C1 segment of cervical spinal cord (tissue), 14 donors: ENCODE data around the gene CHST14.
"Not testable (repeated sequence)": the region's sequence is repeated elsewhere in the genome, so short reads cannot be mapped to it uniquely, and the experiment has no call there.

Source experiments
- DNase-seq, 14 donors: peaks; one replicate each; lab custom pipeline; 2025; lab: John Stamatoyannopoulos, UW

CHST14 gene

DNA sequence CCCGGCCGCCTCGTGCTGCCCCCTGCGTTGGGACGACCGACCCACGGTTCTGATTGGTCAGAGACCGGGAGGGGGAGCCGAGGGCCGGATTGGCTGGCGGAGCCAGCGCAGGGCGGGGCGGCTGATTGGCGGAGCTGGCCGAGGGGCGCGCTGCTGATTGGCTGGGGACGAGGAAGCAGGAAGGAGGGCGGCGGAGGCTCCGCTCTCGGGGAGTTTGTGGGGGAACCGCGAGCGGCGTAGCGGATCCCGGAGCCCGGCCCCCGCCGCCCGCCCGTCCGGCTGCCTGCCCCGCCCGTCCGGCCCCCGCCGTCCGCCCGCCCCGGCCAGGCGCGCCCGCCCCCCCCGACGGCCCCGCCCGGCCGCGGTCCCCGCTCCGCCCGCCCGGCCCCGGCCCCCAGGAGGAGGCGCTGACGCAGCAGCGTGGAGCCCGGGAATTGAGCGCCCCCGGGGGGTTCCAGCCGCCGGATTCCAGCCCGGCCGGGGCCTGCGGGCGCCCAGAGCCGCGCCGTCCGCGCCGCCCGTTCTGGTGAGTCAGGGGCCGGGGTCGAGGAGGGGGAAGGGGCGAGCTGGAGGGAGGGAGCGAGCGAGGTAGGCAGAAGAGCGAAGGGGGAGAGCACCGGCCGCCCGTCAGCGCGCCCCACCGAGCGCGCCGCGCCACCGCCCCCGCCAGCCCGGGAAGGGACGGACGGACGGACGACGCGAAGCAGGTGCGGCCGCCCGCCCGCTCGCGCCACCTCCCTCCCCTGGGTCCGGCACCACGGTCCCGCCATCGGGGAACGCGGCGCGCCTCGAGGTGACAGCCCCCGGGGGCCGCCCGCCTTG lies 29.8 kb upstream of the CHST14 start, which contains the start of gene BAHD1:
Gene BAHD1, plus strand, starts transcription at position 211 of the 822 bp plus-strand sequence. CDS start 17,512 bp downstream, outside the sequence.
- DNase-seq, result peak; percentile 75 to 96 (median 94)

DNA sequence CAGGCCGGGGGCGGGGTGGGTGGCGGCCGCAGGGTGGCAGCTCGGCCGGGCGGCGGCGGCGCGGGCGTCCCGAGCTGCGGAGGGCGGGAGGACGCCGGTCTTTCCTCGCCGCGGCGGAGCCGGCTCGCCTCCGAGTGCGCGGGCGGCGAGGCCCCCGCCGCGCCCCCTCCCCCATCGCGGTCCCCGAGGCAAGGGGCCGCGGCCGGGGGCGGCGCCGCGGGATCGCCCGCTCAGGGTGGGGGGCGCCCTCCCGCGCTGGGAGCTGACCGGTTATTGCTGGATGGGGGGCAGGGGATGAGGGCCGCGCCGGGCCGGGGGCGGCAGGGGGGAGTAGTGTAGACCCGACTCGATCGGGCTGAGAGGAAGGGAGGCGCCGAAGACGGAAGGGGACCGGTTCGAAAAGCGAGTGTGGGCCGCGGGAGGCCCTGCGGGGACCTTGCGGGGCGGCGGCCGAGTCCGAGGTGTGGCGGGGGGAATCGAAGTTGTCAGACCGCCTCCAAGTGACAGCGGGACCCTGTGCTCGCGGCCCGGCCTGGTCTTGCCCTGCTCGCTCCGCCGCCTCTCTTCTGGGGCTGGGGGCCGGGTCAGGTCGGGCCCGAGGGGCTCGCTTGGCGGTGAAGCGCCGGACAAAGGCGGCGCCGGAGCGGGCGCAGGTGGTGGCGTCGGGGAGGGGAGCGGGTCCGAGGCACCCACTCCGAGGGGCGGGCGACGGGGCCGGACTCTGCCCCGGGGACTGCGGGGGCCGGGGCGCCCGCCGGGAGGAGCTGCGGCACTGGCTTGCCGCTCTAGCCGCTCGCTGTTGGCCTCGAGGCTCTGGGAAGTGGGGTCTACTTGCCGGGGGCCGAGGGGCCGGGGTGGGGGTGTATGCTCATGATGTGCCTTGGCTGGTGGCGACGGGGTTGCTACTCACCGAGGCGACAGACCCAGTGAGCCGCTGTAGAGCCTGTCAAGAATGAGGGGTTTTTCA lies 28.9 kb upstream of the CHST14 start:
- peak in 5 of 14 donors; percentile 19 to 44 (median 37) for DNase-seq

DNA sequence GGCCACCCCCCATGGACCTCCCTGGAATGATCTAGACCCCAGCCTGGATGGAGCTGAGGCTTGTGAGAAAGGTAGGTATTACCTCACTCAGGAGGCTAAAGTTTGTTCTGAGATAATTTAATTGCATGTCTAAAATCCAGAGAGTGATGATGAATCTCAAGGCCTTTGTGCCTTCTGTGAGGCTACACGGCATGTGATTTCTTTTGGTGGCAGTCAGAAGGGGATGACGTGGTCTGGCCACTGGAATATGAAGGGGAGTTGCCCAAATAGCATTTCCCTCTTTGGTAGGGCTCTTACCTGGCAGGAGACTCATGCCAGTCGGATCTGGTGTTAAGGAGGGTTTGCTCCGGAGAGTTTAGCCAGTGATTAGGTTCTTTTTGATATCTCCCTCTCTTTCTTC lies 27.5 kb upstream of the CHST14 start:
- DNase-seq, result no peak

DNA sequence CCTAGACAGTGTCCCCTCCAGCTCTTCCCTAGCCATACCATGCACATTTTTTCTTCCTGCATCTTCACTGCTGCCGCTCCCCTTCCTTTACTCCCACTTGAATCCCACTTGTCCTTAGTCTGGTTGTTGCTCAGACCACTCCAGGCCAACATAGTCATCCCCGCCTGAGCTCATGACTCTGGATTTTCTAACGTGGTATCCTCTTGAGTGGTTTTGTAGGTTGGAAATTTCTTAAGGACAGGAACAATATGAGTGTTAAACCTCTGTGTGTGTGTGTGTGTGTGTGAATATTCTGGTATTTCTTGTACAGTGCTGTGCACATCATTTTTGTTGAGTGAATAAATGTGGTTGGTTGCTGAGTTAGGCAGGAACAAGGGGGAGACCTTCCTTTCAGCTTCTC lies 26.9 kb upstream of the CHST14 start:
- DNase-seq, result no peak

DNA sequence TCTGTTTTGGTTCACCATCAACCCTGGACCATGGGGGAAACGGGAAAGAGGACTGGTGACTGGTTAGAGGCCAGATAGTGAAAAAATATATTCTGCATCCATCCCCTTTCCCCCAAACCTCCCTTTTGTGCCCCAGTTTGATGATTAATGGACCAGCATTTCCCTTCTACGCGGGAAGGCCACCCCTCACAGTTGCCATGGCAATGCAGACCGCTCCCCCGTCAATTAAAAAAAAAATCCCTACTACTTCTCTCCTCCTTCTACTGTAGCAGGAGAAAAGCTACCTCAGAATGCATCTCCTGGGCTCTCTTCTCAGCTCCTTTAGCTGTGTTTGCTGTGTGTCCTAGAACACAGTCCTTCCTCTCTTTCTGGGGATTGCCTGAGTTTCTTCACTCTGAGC lies 26.0 kb upstream of the CHST14 start:
- DNase-seq, result no peak

DNA sequence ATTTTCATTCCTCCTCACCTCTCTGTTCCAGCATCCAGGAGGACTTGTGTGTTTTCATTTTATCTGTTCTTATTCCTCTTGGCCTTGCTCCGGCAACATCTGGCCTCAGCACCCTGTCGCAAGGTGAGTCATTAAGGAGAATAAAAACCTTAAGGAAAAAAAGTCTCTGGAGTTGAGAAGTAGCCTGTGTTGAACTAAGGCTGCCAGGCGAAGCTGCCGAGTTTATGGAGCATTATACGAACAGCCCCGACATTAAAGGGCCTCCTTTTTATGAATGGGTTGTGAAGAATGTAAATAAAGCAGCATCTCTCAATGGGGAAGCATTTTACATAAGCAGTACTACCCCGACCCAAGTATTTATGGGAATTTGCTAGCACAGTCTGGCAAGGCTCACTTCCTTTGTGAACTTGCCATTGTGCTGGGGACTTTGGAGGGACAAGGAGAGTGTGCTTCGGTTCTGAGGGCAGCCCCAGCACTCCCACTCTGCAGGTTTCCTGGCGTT lies 25.3 kb upstream of the CHST14 start:
- DNase-seq, result no peak

DNA sequence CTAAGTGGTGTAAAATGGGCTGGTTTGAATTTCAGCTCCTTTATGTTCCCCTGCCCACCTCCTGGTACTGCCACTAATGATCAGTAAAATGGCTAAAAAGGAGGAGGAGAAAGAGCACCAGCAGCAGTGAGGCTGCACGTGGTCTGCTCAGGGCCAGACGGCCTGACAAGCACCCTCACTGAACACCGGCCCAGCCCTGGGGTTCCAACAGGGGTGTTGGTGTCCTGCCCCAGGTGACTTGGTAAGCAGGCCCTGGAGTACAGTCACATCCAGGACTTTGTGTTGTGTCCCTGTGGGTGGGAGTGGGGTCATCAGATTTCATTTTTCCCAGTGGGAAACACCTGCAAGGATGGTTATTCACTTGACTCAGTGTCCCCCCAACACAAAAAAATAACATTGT lies 24.6 kb upstream of the CHST14 start:
- DNase-seq, result no peak

DNA sequence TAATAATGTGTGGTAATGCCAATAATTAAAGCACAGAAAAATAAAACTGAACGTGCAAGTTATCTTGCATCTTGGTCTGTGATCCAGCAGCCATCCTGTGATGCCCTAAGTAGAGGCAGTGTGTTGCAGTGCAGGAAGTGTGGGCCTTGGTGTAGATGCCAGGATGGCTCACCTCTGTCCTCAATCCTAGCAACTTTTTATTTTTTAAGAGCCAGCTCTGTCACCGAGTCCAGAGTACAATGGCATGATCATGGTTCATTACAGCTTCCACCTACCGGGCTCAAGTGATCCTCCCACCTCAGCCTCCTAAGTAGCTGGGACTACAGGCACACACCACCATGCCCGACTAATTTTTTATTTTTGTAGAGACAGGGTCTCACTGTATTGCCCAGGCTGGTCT lies 22.4 kb upstream of the CHST14 start:
- no peak for DNase-seq

DNA sequence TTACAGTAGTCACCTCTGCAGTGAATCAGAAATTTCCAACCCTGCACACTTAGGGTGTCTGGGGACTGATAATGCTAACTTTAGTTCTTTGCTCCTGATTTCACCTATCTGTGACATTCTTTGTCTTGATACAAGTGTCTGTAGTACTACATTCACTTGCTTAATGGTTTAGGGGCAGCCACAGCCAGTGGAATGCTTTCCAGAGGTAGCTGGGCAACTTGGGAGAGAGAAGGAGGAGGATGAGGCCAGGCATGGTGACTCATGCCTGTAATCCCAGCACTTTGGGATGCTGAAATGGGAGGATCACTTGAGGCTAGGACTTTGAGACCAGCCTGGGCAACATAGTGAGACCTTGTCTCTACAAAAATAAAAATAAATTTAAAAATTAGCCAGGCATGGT lies 21.5 kb upstream of the CHST14 start:
- DNase-seq, result no peak

DNA sequence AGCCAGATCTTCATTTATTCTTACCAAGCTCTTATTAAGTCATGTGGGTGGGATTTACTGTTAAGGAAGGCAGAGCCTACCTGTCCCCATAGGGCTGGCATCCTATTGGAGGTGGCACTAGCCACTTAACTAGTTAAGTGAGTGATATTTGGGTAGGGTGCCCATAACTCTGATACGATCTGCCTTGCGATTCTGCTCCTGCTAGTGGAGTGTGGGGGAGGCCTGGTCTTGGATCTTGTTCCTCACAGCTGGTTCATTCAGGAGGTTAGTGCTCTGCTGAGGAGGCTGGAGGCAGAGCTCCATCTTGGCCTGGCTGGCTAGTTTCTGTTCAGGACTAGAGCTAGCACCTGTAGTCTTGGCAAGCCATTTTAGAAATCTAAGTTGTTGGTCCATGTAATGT lies 20.7 kb upstream of the CHST14 start:
- no peak for DNase-seq

DNA sequence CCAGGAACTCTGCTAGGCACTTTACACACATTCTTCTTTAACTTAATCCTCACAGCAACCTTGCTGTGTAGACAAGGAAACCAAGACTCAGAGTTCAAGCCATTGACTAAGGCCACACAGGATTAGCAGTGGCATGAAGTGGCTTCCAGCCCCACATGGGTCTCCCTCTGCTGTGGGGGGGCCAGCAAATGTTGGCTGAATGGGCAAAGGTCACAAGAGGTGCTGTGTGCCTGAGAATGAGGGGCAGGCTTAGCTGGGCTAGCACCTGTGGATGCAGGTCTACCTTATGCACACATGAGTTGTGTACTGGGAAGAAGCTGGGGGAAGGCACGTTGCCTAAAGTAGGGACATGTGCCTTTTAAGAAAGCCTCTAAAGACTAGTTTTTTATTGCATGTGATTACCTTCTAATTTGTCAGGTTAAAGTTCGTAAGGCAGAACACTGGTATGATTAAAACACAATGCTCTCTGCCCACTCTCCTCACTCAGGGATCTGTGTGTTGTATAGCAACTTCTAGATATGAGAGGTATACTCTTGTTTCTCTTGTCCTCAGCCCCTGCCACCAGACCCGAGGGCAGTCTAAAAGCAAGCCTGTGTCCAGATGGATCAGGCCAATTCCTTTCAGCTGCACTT lies 19.1 kb upstream of the CHST14 start:
- DNase-seq, result no peak

DNA sequence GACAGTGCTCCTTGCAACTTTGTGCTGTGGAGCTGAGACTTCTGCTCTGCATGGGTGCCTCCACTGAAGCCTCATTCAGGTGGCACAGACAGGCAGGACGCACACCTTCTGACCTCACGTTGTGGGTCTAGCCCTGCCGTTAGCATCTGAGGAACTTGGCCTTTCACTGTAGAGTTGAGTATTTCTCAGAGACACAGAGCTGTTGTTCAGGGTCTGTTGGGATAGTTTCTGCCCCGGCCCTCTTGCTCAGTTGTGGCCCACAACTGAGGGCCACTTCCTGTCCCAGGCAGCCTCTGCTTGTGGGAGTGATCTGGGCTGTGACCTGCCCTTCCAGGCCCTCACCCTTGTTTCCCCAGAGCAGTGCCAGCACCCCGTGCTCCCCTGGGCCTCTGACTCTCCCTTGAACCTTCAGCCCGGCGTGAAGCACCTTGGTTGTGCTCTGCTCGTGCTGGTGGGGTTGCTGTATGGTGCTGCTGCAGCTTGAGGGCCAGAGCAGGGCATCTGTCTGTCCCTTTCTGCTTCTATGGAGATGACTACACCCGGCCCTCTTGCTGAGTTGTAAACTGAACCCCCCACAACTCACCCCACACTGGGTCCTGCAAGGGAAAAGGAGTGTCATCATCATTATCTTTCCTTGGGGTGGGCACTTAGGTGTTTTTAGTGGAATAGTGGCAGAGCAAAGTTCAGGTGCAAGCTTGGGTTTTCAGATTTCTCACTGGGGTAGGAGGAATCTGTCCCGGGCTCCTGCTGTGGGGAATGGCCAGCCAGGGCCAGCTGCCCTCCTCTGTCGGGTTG lies 18.3 kb upstream of the CHST14 start:
- DNase-seq, result no peak

DNA sequence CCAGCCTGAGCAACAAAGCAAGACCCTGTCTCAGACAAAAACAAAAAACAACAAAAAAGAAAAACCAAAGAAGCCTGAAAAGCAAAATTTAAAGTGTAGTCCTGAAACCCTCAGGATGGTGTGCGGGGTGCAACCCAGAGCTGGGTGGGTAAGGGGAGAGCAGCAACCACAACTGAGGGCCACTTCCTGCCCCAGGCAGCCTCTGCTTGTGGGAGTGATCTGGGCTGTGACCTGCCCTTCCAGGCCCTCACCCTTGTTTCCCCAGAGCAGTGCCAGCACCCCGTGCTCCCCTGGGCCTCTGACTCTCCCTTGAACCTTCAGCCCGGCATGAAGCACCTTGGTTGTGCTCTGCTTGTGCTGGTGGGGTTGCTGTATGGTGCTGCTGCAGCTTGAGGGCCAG lies 16.8 kb upstream of the CHST14 start:
- DNase-seq, result not testable (repeated sequence)

DNA sequence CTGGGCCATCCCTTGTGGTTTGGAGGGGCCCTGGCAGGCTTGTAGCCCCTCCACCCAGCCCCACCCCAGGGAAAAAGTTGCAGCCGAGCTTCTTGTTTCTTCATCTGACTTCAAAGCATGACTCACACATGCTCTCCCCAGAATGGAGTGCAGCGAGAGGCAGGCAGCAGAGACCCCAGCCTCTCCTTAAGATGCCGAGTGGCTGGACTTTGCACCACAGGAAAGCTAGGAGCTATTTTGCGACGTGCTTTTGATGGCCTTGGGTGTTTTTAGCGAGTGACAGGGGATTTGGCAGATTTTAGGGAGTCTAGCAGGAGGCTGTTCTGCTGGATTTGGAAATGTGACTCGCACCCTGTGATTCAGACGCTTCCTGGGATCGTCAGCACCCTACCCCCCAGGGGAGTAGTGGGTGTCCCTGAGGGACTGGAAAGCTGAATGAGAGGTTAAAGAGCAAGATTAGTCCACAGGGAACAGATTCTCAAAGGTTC lies 15.8 kb upstream of the CHST14 start:
- no peak for DNase-seq

DNA sequence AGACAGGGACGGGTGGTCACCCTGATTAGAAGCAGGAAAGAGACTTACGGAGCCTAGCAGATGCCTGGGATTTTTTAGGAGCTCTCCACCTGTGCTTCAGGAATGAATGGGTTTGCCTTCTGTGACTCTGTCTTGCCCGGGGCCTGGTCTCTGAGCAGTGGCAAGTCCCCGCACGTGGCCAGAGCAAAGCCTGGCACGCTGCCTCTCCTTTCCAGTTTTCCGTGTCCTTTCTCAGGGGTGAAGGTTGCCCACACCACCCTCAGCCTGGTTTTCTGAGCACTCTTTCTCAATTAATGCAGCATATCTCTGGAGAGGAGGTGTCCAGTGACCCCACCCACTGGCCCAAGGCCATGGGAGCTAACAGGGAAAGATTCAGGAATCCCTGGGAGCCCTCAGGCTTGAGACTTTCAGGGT lies 14.5 kb upstream of the CHST14 start:
- DNase-seq, result peak in 1 of 14 donors; percentile 17

DNA sequence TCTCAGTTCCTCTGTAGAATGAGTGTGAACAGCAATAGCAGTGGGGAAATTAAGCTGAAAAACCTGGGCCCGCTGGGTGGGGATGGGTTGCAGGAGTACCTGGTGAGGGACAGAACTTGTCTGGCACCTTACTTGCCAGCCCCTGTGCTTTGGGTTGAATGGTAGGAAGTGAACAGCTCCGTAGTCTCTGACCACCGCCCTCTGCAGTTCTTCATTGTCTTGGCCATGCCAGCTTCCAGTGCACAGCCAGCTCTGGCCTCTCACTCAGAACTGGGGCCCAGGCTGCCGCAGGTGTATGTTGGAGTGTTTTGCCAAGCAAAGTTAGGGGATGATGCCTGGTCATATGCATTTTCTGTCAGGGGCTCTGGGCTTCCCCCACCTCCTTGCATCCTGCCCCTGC lies 14.0 kb upstream of the CHST14 start:
- no peak for DNase-seq

DNA sequence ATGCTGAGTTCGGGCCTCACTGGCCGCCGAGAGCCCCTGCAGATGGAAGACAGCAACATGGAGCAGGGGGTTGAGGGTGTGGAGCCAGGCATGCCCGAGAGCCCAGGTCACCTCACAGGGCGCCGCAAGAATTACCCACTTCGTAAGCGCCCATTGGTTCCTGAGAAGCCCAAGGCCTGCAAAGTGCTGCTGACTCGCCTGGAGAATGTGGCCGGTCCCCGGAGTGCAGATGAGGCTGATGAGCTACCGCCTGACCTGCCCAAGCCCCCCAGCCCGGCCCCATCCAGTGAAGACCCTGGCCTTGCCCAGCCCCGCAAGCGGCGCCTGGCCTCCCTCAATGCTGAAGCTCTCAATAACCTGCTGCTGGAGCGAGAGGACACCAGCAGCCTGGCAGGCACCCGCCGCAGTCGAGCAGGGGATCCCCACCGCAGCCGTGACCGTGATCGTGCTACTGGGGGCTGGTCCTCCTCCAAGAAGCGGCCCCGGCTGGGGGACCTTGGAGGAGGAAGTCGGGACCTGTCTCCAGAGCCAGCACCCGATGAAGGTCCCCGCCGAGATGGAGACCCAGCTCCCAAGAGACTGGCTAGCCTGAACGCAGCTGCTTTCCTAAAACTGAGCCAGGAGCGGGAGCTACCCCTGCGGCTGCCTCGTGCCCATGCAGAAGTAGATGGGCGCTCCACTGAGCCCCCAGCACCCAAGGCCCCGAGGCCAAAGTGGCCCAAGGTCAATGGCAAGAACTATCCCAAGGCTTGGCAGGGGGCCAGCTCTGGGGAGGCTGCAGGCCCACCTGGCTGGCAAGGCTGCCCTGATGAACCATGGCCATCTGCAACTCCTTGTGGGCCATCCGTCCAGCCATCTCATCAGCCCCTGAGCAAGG lies 12.1 kb upstream of the CHST14 start:
- DNase-seq, result no peak

DNA sequence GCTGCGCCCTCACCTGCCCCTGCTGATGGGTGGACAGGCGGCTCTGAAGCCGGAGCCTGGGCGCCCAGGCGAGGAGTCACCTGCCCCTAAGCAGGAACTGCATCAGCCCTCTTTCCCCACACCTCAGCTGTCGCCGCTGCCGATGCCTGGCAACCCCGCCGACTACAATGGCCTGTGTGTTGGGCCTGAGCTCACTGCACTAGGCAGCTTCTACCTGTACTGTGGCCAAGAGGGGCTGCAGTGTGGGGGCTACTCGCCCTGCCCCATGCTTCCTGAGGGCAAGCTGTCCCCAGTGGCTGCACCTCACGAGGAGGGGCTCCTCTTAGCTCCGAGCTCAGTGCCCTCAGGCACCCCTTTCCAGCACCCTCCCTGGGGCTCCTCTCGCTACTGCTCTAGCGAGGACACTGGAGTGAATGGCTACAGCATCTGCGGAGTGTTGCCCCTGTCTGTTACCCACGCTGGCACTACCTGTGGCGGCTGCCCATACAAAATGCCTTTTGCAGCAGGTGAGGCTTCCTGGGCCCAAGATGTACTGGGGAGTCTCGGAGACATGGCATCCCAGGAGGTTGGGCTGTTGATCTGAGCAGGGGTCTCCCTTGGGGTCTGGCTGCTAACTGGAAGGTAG lies 11.3 kb upstream of the CHST14 start:
- DNase-seq, result no peak

DNA sequence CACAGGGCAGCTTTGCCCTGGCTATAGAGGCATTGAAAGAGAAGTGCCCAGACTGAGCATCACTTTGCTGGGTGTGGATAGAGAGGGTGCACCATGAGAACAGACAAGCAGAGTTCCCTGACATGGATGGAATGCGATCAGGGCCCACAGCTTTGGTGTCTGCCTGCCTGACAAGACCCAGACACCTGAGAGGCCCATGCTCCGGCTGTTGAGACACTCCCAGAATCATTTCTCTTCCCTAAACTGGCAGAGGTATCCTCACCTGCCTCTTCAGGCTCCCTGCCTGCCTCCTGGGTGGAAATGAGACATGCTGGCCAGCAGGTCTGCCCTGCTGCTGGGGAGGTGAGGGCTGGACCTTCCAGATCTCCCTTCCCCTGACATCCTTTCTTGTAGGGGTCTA lies 10.4 kb upstream of the CHST14 start:
- DNase-seq, result no peak
